Activated effector memory CD4-positive, alpha-beta T cell treated with anti-CD3 and anti-CD28 coated beads, Interleukin-2, amount 50 U/mL, for 16 hours (primary cell): ENCODE data around the gene SCARB2.

Source experiments
- DNase-seq: peaks from one replicate; pipeline ENCODE4 v3.0.0-alpha.2; 2020

SCARB2 gene

GRCh38 chr4:76197971-76198410 is 15.6 kb downstream of the SCARB2 start:
- DNase-seq = no peak

GRCh38 chr4:76197031-76197743 is 16.4 kb downstream of the SCARB2 start:
- DNase-seq = no peak

DNA sequence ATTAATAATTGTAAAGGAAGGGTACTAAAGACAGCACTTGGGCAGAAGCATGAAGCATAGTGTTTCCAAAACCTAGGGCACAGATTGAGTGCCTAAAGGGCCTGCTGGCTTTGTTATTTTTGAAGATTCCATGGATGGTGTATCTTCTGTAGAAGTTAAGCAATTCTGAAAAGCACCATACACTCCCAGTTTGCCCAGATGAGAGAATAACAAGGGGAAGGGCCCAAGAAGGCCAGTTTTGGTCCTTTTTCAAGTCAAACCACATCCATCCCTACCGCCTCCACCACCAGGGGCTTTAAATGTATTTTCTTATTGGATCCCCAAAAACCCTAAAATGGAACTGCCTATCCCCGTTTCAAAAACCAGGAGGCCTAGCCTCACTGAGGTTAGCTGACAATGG is 17.2 kb downstream of the SCARB2 start:
- no peak for DNase-seq

DNA sequence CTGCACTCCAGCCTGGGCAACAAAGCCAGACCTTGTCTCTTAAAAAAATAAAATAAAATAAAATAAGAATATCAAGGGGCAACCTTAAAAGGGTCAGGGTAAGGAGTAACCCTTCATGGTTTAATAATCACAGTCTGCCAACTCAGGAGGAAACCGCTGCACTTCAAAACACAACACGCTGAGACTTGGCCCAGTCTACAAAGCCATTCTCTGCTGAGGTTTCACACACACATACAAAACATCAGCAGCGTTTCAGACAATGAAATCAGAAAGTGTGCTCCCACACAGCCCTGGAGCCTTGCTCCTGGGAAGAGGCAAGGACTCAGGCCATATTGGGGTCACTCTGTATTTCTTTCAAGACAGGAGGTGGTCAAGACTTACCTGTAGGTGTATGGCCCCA is 18.3 kb downstream of the SCARB2 start:
- no peak for DNase-seq

GRCh38 chr4:76194325-76194724 is 19.3 kb downstream of the SCARB2 start:
- DNase-seq = no peak

DNA sequence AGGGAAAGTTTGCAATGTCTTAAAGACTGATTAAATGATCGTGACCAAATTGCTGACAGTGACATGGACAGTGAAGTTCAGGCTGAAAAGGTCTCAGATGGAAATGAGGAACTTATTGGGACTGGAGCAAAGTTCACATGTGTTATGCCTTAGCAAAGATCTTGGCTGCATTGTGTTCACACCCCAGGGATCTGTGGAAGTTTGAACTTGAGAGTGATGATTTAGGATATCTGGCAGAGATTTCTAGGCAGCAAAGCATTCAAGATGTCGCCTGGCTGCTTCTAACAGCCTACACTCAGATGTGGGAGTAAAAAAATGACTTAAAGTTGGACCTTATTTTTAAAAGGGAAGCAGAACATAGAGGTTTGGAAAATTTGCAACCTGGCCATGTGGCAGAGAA is 21.4 kb downstream of the SCARB2 start:
- no peak for DNase-seq

GRCh38 chr4:76188557-76188956 is 25.1 kb downstream of the SCARB2 start:
- no peak for DNase-seq

GRCh38 chr4:76188149-76188548 is 25.5 kb downstream of the SCARB2 start:
- DNase-seq = no peak

DNA sequence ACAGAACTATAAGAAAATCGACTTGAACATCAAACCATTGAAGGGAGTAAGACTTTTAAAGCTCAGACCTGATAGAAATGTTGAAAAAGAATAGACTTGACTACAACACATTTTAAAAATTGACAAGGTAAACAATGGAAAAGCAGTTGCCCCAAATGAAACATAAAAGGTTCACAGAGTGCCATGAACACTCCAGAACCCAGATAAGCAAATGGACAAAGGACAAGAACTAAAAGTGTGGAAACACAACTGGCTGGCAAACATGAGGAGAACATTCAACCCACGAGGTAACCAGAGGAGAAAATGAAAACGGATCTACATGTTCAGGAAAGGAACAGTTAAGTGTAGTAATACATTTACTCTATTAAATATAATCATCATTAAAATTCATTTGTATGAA is 26.5 kb downstream of the SCARB2 start:
- DNase-seq = no peak

DNA sequence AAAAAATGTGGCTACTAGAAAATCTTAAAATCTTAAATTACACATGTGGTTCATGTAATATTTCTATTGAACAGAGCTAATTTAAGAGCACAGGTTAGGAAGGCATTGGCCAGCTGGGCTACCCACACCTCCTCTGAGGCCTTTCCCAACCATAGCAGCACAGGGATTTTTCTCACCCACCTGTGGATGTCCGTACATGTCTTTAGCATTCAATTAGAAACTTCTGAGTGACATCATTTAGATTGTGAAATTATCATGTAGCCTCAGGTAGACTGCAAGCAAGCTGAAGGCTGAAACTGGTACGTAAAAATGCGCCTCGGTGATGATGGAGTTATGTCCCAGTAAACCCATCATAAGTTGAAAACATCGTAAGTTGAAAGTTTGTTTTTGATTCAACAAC is 31.2 kb downstream of the SCARB2 start:
- no peak for DNase-seq

GRCh38 chr4:76179398-76180318 is 34.0 kb downstream of the SCARB2 start:
- peak; percentile 92 for DNase-seq

GRCh38 chr4:76178296-76178695 is 35.3 kb downstream of the SCARB2 start:
- no peak for DNase-seq

DNA sequence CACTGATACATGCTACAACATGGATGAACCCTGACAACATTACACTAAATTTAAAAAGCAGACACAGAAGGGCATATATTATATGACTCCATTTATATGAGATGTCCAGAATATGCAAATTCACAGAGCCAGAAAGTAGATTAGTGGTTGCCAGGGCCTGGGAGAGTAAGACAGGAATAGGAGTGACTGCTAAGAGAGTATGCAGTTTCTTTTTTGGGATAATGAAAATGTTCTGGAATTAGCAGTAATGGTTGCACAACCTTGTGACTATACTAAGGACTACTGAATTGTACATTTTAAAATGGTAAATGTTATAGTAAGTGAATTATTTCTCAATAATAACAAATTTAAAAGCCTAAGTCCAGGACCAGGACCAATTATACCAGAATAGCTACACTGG is 35.9 kb downstream of the SCARB2 start:
- no peak for DNase-seq

- DNase-seq = no peak
Measured at GRCh38 chr4:76175336-76175735, 38.3 kb downstream of the SCARB2 start.

DNA sequence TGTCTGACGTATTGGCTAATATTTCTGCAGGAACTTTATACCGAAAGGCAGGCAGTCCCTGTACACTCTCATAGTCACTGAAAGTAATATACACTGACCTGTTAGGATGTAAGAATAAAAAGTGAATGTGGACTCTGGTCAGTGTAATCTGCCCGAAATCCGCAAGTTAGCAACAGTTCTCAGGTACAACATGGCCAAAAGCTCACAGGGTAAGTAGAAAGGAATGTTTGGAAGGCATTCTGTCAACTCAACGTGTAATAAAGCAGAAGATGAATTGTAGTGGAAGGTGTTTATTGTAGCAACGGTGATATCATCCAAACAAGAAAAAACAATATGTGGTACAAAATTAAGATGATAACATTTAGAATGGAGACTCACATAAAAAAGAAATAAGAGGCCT is 39.4 kb downstream of the SCARB2 start:
- DNase-seq = no peak

- no peak for DNase-seq
Measured at GRCh38 chr4:76168688-76169087, 44.9 kb downstream of the SCARB2 start.

DNA sequence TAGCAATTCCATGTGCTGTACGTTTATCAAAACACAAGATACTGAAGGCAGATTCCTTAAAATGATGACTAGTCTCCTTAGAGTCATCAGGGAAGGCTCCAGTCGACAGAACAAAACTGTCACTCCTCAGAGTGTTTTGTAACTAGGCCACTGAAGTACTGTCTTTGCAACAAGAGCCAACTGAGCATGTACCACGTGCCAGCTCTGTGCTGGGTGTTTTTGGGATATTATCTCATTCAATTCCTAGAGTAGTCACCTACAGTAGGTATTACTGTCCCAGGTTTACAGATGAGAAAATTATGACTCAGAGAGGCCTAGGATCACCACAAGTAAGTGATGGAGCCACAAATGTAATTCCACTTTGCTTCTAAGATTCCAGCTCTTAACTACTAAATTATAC is 47.1 kb downstream of the SCARB2 start:
- no peak for DNase-seq

GRCh38 chr4:76160355-76160754 is 53.3 kb downstream of the SCARB2 start:
- no peak for DNase-seq

- DNase-seq = no peak
Measured at GRCh38 chr4:76156635-76157034, 57.0 kb downstream of the SCARB2 start.

DNA sequence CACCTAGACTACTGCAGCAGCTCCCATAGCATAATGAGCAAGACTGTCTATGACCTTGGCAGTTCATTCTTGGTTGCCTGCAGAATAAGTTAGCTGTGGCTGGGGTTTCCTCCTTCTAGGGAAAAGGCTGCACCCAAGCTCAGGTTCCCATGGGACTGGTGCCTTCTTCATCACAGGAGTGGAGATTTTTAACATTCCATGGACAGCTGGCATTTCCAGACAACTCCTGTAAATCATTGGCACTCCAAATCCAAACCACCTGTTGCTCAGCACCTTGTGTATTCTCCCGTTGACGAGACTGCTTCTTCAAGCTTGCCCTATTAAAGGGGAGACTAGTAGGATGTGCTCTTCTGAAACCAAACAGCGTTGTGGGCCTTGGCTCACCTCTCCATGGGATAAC is 57.6 kb downstream of the SCARB2 start:
- DNase-seq = no peak

- DNase-seq = no peak
Measured at GRCh38 chr4:76153356-76153755, 60.3 kb downstream of the SCARB2 start.

- peak; percentile 98 for DNase-seq
Measured at GRCh38 chr4:76148142-76148865, 65.3 kb downstream of the SCARB2 start, which contains the start of gene NUP54. TSS of gene NUP54 (minus strand) at chr4:76148397. CDS start at chr4:76148374, 23 bp downstream.

- DNase-seq = peak; percentile 77
Measured at GRCh38 chr4:76147454-76148141, 66.0 kb downstream of the SCARB2 start.
